ENCODE results near the gene GBX2.

The GBX2 gene

GRCh38 chr2:236168110-236169080 lies at the start of gene GBX2:
Gene GBX2, minus strand, starts transcription at chr2:236168386. Its CDS starts 415 bp downstream, at chr2:236167971.
- no peak for DNase-seq (ENCODE audit: low read depth)

GRCh38 chr2:236217926-236218325 lies 49.7 kb upstream of the GBX2 start:
- DNase-seq (ENCODE audit: low read depth), result no peak

GRCh38 chr2:236216711-236217110 lies 48.5 kb upstream of the GBX2 start:
- no peak for DNase-seq (ENCODE audit: low read depth)

GRCh38 chr2:236215761-236216333 lies 47.7 kb upstream of the GBX2 start:
- no peak for DNase-seq (ENCODE audit: low read depth)

DNA sequence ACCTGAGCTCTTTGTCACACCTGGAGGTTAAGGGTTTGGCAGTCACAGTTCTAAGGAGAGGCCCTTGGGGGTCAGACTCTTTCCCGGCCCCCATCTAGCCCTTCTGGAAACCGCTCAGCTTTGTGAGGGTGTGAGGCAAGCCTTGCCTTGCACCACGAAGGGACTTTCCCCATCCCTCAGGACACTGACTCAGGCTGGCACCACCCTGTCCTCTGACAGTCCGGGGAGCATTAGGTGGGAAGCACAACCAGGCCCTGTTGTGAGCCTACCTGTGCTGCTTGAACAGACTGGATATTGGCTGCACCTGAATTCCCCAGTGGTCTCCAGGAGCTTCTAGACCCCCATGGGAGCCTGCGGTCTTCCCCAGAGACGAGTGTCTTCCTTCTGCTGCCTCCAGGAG lies 47.0 kb upstream of the GBX2 start:
- no peak for DNase-seq (ENCODE audit: low read depth)

DNA sequence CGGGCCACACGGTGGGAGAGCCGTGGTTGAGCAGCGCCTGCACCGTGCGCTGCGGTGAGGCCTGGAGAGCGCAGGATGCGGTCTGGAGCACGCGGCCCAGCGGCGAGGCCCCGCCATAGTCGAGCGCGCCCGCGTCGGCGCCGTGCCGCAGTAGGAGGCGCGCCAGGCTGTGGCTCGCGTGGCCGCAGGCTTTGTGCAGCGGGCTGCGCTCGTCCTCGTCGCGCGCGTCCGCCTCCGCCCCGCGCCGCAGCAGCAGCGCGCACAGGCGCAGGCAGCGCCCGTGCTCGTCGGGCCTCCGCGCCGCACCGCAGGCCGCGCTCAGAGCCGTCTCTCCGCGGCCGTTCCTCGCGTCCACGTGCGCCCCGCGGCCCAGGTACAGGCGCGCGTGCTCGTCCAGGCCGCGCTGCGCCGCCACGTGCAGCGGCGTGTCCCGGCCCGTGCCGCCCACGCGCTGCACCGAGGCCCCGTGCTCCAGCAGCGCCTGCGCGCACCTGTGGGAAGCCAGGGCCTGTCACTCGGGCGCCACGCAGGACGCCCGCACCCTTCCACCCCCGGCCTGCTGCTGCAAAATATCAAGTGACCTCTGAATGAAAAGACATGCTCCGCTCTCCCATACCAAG lies 46.3 kb upstream of the GBX2 start:
- no peak for DNase-seq (ENCODE audit: low read depth)

DNA sequence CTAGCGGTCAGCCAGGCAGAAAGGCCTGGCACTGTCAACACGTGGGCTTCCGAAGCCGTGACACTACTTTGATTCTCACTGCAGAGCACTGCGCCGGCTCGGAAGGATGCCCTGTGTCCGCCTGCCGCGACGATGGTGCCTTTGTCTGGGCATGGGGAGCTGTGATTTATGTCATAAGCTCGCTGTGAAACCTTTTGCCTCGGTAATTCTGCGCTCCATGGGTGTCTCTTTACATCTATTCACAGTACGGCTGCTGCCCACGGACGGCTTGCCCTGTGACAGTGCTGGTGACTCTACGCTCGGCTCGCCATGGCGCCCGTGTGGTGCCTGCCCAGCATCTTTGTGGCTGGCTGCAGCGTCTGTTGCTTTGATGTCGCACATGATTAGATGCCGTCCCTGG lies 43.1 kb upstream of the GBX2 start:
- no peak for DNase-seq (ENCODE audit: low read depth)

DNA sequence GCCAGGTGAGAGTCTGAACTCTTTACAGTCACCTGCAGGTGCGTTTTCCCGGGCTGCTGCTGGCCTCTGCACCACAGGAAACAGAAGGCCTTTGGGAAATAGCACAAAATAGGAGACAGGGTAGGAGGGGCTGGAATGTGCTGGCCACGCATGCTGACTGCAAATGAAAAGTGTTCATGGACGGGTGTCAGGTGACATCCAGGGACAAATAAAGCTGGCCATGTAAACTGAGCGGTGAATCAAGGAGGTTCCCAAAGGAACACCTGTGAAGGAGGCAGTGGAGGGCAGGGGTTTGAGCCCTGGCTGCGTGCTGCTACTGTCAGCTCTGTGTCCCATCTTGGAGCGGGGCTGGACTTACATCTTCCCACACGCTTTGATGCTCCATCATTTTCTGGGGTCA lies 42.4 kb upstream of the GBX2 start:
- DNase-seq (ENCODE audit: low read depth), result no peak

- DNase-seq (ENCODE audit: low read depth), result no peak
Observed at GRCh38 chr2:236209996-236210395, 41.8 kb upstream of the GBX2 start.

- no peak for DNase-seq (ENCODE audit: low read depth)
Observed at GRCh38 chr2:236209535-236209934, 41.3 kb upstream of the GBX2 start.

GRCh38 chr2:236208019-236208926 lies 40.1 kb upstream of the GBX2 start:
- no peak for DNase-seq (ENCODE audit: low read depth)

GRCh38 chr2:236207472-236207871 lies 39.3 kb upstream of the GBX2 start:
- no peak for DNase-seq (ENCODE audit: low read depth)

DNA sequence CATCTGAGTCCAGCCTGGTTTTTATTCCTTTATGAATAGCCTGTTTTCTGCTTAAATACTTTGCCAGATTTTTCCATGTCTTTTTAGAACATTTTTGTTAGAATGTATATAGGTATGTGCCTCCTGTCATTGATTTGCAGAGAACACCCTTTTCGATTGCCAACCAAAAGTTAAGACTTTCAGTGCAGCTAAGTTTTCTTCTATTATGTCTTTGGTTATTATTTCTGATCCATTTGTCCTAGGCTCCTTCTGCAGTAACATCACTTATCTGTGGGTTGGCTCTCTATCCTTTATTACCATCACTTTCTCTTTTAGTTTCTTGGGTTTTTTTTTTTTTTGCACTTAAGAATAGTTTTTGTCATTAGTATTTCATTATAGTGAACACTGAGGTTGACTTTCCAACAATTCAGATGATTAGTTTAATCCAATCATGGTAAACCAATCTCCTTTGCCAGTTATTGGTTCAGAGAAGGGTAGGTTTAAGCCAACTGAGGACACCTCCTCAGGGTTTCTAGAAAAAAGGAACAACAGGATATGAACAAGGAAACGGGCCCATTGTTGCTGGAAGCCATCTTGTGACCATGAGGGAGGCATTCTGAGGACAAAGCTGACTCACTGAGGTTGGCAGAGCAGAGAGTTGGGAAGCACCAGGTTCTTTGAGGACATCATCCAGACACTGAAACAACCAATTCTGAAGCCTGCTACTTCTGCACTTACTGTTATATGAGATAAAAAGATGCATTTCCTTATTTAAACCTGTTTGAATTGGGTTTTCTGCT lies 37.9 kb upstream of the GBX2 start:
- no peak for DNase-seq (ENCODE audit: low read depth)

- DNase-seq (ENCODE audit: low read depth), result no peak
Observed at GRCh38 chr2:236204953-236205352, 36.8 kb upstream of the GBX2 start.

DNA sequence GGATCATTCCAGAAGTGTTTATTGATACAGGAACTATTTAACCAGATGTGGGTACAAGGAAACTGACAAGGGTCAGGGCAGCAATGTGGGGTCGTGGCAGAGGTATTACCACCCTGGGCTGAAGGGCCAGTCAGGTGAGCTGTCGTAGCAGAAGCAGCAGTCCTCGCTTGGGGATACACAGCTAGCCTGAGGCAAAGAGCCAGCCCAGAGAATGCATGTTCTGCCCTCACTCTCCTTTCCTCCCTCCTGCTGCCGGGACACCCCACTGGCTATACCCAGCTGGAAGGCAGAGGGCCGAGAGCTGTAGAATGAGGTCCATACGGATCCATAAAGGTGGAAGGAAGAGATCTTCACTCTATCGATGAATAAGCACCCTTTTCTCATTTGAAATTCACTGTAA lies 32.2 kb upstream of the GBX2 start:
- no peak for DNase-seq (ENCODE audit: low read depth)

GRCh38 chr2:236196366-236196765 lies 28.2 kb upstream of the GBX2 start:
- DNase-seq (ENCODE audit: low read depth), result no peak

DNA sequence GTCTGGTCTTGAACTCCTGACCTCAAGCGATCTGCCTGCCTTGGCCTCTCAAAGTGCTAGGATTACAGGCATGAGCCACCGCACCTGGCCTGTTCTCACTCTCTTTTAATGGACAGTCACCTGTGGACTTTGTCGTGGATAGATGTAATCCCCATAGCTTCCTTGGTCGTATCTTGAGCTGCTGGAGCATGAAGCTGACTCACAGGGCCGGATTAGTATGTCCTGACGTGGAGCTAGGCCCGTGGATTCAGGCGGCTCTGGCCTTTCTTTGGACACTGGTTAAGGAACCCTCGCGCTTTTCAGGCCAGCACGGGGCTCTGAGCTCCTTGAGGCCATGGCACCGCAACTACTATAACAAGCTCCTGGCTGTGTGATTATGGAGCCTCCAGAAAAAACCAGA lies 27.5 kb upstream of the GBX2 start:
- DNase-seq (ENCODE audit: low read depth), result no peak

DNA sequence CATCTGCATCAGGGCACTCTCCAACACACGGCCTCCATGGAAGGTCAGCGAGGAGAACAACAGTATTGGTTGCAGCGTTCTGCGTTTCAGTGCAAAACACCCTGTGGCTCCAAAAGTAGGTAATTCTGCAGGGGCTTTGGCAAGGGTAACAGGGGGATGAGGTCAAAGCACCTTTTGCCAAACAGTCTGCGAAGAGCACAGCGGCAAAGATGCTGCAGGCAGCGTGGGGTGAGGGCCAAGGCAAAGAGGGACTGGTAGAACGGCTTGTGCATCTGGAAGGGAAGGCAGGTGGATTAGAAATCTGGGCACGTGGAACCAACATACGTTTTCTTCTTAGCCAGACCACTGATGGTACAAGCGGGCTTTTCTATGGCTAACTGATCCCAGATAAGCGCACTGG lies 26.6 kb upstream of the GBX2 start:
- no peak for DNase-seq (ENCODE audit: low read depth)

DNA sequence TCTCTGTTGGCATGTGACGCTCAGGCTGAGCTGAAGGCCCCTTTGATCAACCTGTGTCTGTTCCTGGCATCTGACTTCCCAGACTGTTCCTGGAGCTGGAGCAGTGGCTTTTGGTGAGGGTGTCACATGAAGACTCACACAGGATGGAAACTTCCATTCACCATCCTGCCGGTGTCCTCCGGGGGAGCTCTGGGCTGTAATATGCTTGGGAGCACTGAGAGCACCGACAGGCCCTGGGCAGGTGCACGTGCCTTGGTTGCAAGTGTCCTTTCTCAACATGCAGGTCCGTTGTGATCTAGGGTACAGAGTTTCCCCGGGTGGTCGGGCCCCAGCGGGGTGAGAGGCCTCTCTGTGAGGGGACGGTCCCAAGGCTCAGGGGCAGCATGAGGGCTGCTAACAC lies 24.8 kb upstream of the GBX2 start:
- DNase-seq (ENCODE audit: low read depth), result no peak

DNA sequence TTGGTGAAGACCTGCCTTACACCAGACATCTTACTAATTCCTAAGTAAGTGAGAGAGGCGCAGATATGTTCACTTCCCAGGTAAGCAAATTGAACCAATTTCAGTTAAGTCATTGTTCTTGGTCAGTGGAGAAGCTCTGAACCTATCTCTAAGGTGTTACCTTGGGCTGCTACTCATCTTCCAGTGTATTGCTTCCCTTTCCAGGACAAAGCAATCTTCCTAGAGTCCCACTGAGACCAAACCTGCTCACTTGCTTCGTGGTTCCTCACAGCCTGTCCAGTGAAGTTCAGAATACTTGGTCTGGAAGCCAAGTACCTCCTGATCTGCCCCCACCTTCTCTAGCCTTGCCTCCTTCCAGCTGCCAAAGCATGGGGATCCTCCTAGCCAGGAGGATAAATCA lies 22.5 kb upstream of the GBX2 start:
- no peak for DNase-seq (ENCODE audit: low read depth)

DNA sequence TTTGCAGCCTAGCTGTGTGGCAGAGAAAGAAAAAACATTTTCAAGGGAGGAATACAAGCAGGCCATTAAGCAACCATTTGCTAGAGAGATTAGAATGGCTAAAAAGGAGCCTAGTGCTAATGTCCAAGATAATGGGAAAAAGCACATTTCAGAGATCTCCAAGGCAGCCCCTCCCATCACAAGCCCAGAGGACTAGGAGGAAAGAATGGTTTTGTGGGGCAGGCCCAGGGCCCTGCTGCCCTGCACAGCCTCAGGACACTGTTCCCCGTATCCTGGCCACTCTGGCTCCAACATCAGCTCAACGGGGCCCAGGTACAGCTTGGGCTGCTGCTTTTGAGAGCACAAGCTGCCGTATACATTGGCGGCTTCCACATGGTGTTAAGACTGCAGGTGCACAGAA lies 16.5 kb upstream of the GBX2 start:
- no peak for DNase-seq (ENCODE audit: low read depth)

All from non-pigmented ciliary epithelial cell (primary cell).